Mucosa of stomach (tissue), 1 donor: ENCODE results near the gene ZIM2.

ENCODE experiments used
- H3K27me3 ChIP-seq: one replicate; pipeline ENCODE4 v1.7.0; 2013; ENCODE audit warnings: mild to moderate bottlenecking, low read length; ENCODE audit not compliant: control insufficient read depth, insufficient read depth
- H3K36me3 ChIP-seq: one replicate; pipeline ENCODE4 v1.7.0; 2013; ENCODE audit warnings: low read length; ENCODE audit not compliant: control insufficient read depth, insufficient read depth
- H3K4me1 ChIP-seq: one replicate; pipeline ENCODE4 v1.7.0; 2013; ENCODE audit warnings: mild to moderate bottlenecking, low read length; ENCODE audit not compliant: control insufficient read depth, insufficient read depth
- H3K4me3 ChIP-seq: one replicate; pipeline ENCODE4 v1.7.0; 2013; ENCODE audit warnings: low read length
- H3K9ac ChIP-seq: one replicate; pipeline ENCODE4 v1.7.0; 2013; ENCODE audit warnings: mild to moderate bottlenecking, low read length, moderate library complexity
- H3K9me3 ChIP-seq: one replicate; pipeline ENCODE4 v1.7.0; 2013; ENCODE audit warnings: mild to moderate bottlenecking, low read length, moderate library complexity; ENCODE audit not compliant: control insufficient read depth
- donor health status: Pancreatic carcinoma.

Gene ZIM2

DNA sequence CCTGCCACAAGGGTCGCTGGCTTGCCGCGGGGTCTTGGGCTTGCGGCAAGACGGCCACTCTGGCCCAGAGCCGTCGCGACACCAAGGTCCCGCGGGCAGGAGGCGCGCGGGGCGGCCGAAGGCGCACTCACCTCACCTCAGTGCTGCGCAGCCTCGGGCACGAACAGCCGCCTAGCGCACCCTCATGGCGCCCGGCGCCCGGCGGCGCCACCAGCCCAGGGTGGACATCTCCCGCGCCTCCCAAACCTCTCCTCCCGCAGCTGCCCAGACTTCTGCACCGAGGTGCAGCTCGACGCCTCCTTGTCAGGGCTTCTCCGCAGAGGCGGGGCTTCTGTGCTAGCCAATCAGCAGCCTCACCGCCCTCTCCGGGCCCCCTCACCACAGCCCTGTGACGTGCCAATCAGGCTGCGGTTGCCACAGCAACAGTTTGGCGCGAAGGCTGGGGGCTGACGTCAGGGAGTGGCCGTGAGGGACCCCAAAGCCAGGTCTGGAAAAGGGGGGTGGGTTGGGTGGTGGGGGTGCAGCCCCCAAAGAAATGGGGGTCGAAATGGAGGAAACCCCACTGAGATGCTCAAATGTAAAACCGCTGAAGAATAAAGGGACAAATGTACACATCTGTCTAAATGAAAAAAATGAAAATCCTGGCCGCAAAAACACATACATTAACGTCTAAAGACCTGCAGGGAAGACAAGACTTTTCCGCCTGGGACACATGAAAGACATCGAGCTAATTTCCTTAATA, at the start of gene ZIM2, which contains the start of gene PEG3:
Gene ZIM2, minus strand, starts transcription at position 276 of the 742 bp plus-strand sequence. CDS start 16,449 bp downstream, outside the sequence.
Gene PEG3, minus strand, starts transcription at position 276 of the 742 bp plus-strand sequence. CDS start 16,071 bp downstream, outside the sequence.
- Histone ChIP-seq H3K4me1 (no peaks in the 10 kb centered on the region), H3K9ac (no peak within 1 kb of the TSS), H3K36me3 (no peaks in the 10 kb centered on the region), H3K4me3 (no peak within 1 kb of the TSS), H3K9me3 (peaks cover 5% of the 10 kb centered on the region), H3K27me3 (no peaks in the 10 kb centered on the region)

DNA sequence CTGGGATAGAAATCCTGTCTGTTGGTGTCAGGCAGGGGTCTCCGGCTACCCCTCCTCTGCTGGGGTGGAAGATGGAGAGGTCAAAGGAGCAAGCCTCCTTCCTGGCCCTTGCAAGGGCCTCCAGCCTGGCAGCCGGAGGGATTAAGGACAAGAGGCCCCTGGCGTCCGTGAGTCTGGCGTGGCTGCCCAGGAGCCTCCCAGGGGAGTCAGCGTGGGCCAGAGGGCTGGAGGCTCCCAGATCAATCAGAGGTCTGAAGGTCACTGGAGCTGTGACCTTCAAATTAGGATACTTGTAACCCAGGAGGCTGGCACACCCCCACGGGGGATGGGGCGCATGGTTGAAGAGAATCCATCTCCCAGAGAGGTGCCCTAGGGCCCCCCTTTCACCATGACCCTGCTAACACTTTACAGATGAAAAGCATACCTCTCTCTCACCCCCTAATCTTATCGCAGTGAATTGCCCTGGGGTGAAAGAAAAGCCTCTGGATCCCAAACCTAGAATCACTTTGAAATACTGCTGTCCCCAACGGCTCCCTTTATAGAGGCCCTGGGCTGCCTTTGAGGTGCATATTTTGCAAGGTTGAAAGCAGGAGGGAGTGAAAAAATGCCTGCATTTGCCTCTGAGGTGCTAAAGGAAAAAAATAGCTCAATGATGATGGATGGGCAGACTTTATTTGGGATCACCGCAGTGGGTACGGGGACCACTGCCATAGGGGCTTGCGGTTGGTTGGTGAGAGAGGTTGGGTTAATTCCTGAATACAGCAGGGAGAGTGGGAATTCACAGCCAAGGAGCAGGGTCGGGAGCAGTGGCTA, 44.9 kb upstream of the ZIM2 start:
- H3K27me3 ChIP-seq = no peaks in the 10 kb centered on the region
- no peaks in the 10 kb centered on the region for H3K36me3 ChIP-seq
- H3K4me3 ChIP-seq = no peak overlapping the region
- H3K9ac ChIP-seq = no peak overlapping the region
- H3K9me3 ChIP-seq = peaks cover 4% of the 10 kb centered on the region
- H3K4me1 ChIP-seq = no peaks in the 10 kb centered on the region

DNA sequence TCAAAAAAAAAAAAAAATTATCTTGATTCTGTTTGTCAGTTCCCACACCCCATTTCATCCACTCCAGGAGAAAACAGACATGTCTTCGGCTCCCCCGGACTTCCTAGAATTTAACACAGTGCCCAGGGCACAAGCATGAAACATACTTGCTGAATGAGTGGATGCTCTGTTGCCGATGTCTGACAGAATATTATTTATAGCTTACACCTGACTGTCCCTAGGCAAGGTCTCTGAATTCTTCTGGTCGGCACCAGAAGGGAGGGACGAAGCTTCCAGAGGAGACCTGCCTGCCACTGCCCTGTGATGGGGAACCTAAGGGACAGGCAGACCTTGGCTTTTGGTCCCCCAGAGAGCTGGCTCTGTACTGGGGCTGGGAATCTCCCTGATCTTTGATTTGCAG, 43.9 kb upstream of the ZIM2 start:
- no peaks in the 10 kb centered on the region for H3K36me3 ChIP-seq
- no peak overlapping the region for H3K9ac ChIP-seq
- no peaks in the 10 kb centered on the region for H3K4me1 ChIP-seq
- no peak overlapping the region for H3K4me3 ChIP-seq
- no peaks in the 10 kb centered on the region for H3K27me3 ChIP-seq
- peaks cover 4% of the 10 kb centered on the region for H3K9me3 ChIP-seq

DNA sequence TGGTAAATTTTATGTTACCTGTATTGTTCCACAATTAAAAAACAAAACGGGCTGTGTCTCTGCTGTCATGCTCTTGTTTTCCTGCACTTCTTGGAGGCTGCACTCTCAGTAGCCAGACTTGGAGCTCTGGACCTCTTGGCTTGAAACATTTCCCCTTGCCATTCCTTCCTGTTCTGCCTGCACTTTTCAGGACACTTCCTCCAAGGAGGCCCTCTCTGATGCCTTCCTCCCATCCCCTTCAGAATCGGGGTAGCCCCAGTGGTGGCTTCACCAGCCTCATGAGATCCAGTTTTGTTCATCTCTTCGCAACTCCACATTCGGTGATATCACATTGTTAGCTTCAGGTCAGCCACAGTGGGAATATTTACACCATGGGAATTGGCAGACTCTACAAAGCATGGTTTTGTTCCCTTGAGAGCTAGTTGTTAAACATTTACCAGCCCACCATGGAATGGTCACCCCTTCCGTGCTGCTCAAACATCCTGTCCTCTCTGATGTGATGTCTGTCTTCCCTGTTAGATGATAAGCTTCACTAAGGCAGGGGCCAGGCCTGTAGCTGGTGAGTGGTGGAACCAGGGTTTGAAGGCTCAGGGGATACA, 40.2 kb upstream of the ZIM2 start:
- no peaks in the 10 kb centered on the region for H3K27me3 ChIP-seq
- no peak overlapping the region for H3K9ac ChIP-seq
- no peaks in the 10 kb centered on the region for H3K4me1 ChIP-seq
- H3K4me3 ChIP-seq = no peak overlapping the region
- no peaks in the 10 kb centered on the region for H3K36me3 ChIP-seq
- H3K9me3 ChIP-seq = peaks cover 4% of the 10 kb centered on the region

DNA sequence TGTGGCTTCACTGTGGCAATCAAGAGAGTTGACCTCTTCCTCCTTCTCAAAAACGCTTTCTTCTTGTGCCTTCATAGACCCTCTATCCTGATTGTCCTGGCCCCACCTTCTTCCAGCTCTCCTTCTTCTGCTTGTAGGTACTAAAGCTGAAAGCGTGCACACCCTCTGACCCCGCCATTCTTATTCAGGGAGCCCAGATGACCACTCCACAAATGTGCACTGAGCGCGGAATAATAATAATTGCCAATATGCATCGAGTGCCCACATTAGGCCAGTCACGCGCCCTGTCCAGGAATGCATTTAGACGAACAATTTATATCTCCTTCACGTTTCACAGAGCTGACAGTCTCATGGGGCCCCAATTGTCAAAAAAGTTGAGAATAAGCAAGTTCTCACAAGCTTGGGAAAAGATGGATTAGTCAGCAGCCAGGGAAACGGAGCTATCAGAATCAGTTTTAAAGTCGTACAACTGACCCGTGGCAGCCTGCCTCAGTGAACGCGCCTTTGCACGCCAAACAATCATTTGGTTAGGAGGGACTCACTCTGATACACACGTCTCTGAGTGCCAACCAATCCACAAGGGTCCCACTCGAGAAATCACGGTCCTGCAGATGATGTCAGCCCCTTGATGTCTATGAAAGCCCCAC, 36.7 kb upstream of the ZIM2 start:
- Histone ChIP-seq H3K27me3 (no peaks in the 10 kb centered on the region), H3K4me1 (no peaks in the 10 kb centered on the region), H3K9me3 (no peaks in the 10 kb centered on the region), H3K4me3 (no peak overlapping the region), H3K9ac (no peak overlapping the region), H3K36me3 (no peaks in the 10 kb centered on the region)

DNA sequence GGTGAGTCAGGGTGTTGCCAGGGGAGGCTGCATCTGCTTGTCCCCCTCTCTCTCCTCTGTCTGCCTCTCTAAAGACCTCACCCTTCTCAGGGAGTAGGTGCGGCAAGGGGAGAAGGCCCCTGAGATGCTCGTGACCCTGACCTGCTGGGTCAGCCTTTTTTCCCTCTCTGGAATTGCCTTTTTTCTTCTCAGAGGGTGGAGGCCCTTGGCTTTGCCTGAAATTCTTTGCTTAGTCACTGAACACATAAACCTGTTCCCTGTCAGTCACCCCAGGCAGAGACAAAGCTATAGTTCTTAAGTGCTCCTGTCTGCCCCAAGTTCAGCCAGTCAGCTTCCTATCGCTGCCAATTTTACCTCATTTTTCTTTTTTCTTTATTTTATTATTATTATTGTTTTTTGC, 35.2 kb upstream of the ZIM2 start:
- Histone ChIP-seq H3K4me1 (no peaks in the 10 kb centered on the region), H3K9me3 (no peaks in the 10 kb centered on the region), H3K36me3 (no peaks in the 10 kb centered on the region), H3K9ac (no peak overlapping the region), H3K4me3 (no peak overlapping the region), H3K27me3 (no peaks in the 10 kb centered on the region)

DNA sequence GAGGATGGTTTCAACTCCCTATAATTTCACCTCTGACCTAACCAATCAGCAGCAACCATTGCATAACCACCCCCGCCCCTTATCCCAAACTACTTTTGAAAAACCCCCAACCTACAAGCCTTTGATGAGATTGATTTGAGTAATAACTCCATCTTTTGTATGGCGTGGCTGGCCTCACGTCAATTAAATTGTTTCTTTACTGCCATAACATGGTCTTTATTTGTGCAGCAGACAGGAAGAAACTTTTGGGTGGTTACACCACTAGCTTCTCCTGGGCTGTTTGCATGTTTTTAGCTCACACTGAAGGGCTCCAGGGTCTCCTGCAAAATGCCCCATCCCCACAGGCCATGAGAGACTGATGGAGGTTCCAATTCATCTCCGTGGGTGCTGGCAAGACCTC, 34.0 kb upstream of the ZIM2 start:
- H3K4me1 ChIP-seq = no peaks in the 10 kb centered on the region
- H3K27me3 ChIP-seq = no peaks in the 10 kb centered on the region
- no peak overlapping the region for H3K4me3 ChIP-seq
- H3K9me3 ChIP-seq = no peaks in the 10 kb centered on the region
- H3K36me3 ChIP-seq = no peaks in the 10 kb centered on the region
- H3K9ac ChIP-seq = no peak overlapping the region

DNA sequence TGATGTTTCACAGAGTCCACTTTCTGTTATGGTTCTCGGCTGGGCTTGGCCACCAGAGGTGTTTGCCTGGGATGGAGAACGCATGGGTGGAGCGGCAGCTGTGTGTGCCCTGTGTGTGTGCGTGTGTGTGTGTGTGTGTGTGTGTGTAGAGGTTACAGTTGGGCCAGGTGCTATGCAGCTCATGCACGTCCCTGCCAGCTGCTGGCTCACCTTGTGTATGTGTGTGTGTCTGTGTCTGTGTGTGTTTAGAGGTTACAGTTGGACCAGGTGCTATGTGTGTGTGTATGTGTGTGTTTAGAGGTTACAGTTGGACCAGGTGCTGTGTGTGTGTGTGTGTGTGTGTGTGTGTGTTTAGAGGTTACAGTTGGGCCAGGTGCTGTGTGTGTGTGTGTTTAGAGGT, 33.0 kb upstream of the ZIM2 start:
- Histone ChIP-seq H3K9me3 (no peaks in the 10 kb centered on the region), H3K4me1 (no peaks in the 10 kb centered on the region), H3K36me3 (no peaks in the 10 kb centered on the region), H3K4me3 (no peak overlapping the region), H3K27me3 (no peaks in the 10 kb centered on the region), H3K9ac (no peak overlapping the region)

DNA sequence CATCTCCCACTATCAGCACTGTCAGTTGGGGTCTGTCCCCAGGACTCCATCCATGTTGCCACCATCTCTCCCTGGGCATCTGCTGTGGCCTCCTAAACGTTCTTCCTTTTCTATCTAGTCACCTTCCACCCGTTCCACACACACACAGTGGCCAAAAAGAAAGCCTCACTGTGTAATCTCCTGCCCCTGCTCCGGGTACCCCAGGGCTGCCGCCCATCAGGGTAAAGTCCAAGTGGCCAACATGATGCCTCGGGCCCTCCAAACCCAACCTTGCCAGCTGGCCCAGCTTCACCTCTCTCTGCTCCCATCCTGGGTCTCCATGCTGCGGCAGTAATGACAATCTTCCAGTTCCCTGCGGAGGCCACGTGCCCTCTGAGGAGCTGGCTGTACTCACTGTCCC, 29.4 kb upstream of the ZIM2 start:
- H3K4me1 ChIP-seq = no peaks in the 10 kb centered on the region
- no peak overlapping the region for H3K4me3 ChIP-seq
- no peak overlapping the region for H3K9ac ChIP-seq
- no peaks in the 10 kb centered on the region for H3K9me3 ChIP-seq
- no peaks in the 10 kb centered on the region for H3K36me3 ChIP-seq
- no peaks in the 10 kb centered on the region for H3K27me3 ChIP-seq

DNA sequence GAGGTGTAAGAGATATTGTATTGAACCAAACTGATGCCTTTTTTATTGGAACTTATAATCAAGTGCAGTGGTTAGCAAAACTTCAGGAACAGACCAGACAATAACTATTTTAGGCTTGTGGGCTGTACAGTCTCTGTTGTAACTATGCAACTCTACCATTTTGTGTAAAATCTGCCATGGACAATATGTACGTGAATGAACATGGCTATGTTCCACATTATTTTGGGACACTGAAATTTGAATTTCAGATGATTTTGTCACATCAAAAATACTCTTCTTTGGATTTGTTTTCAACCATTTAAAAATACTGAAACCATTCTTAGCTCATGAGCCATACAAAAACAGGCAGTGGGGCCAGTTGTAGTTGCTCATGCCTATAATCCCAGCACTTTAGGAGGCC, 27.9 kb upstream of the ZIM2 start:
- Histone ChIP-seq H3K36me3 (no peaks in the 10 kb centered on the region), H3K4me3 (no peak overlapping the region), H3K4me1 (no peaks in the 10 kb centered on the region), H3K9me3 (no peaks in the 10 kb centered on the region), H3K27me3 (no peaks in the 10 kb centered on the region), H3K9ac (no peak overlapping the region)

DNA sequence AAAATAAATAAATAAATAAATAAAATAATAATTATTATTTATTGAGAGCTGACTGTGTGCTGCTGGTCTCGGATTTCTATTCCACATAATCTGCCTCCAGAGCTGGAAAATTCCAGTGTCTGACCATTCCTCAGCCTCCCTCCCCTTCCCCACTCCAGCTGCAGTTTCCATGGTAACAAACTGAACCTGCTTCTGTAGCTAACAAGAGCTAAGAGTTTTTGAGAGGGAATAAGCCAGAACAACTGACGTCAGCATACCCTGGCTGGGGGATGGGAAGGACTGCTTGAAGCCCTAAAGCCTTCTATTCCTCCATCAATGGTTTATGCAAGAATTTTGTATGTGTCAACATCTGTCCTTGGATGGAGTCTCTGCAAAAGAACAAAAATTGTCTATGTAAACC, 26.0 kb upstream of the ZIM2 start:
- H3K4me1 ChIP-seq = no peaks in the 10 kb centered on the region
- no peaks in the 10 kb centered on the region for H3K36me3 ChIP-seq
- no peak overlapping the region for H3K9ac ChIP-seq
- H3K27me3 ChIP-seq = no peaks in the 10 kb centered on the region
- no peaks in the 10 kb centered on the region for H3K9me3 ChIP-seq
- H3K4me3 ChIP-seq = no peak overlapping the region
